HG03064 (cell line): ENCODE data around the gene HS1BP3.

Experiments
- ATAC-seq: cut with Tn5 transposase; IDR thresholded peaks from one replicate; pipeline ENCODE4 v1.9.1; 2021; ENCODE audit warnings: low read depth; ENCODE audit not compliant: unreplicated experiment

The HS1BP3 gene

GRCh38 chr2:20675701-20676352, 24.9 kb upstream of the HS1BP3 start:
- ATAC-seq: peak; percentile 65

- no peak for ATAC-seq
Measured at GRCh38 chr2:20674974-20675679, 24.2 kb upstream of the HS1BP3 start.

GRCh38 chr2:20674309-20674965, 23.5 kb upstream of the HS1BP3 start:
- no peak for ATAC-seq

- no peak for ATAC-seq
Measured at GRCh38 chr2:20673686-20674308, 22.9 kb upstream of the HS1BP3 start.

GRCh38 chr2:20672201-20672951, 21.5 kb upstream of the HS1BP3 start:
- no peak for ATAC-seq

- no peak for ATAC-seq
Measured at GRCh38 chr2:20671736-20672080, 20.8 kb upstream of the HS1BP3 start.

GRCh38 chr2:20671036-20671735, 20.3 kb upstream of the HS1BP3 start:
- no peak for ATAC-seq

- no peak for ATAC-seq
Measured at GRCh38 chr2:20670315-20671035, 19.6 kb upstream of the HS1BP3 start.

- ATAC-seq: no peak
Measured at GRCh38 chr2:20669562-20670314, 18.8 kb upstream of the HS1BP3 start.

- ATAC-seq: no peak
Measured at GRCh38 chr2:20668871-20669475, 18.1 kb upstream of the HS1BP3 start.

GRCh38 chr2:20668451-20668850, 17.6 kb upstream of the HS1BP3 start:
- no peak for ATAC-seq

- ATAC-seq: no peak
Measured at GRCh38 chr2:20667531-20668401, 16.9 kb upstream of the HS1BP3 start.

GRCh38 chr2:20667151-20667530, 16.2 kb upstream of the HS1BP3 start:
- no peak for ATAC-seq

GRCh38 chr2:20666304-20667150, 15.6 kb upstream of the HS1BP3 start, which contains the start of gene GDF7:
Gene GDF7 (plus strand): TSS chr2:20667144. CDS start chr2:20667240, 96 bp downstream.
- no peak for ATAC-seq

GRCh38 chr2:20666005-20666303, 15.1 kb upstream of the HS1BP3 start:
- no peak for ATAC-seq

- no peak for ATAC-seq
Measured at GRCh38 chr2:20665243-20666004, 14.5 kb upstream of the HS1BP3 start.
